HG02973 (cell line): ENCODE results near the gene CSN1S1.

ENCODE experiments used
- ATAC-seq: cut with Tn5 transposase; IDR thresholded peaks from one replicate; pipeline ENCODE4 v1.9.1; 2021; ENCODE audit warnings: moderate library complexity; ENCODE audit not compliant: unreplicated experiment

The CSN1S1 gene

DNA sequence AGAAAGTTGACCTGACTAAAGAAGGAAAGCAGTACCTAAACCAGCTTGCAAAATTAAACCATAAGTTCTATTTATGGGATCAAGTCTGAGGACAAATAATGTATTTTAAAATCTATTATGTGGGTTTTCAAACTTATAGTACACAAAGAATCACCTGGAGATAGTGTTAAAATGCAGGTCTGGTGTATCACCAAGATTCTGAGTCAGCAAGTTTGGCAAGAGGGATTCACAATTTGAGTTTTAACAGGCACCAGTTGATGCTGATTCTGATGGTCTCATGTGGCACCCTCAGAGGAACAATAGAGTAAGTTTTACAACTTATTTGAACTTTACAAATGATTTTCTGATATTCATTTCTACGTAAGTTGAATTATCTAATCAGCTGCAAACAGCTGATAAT lies 55.8 kb downstream of the CSN1S1 start:
- ATAC-seq = no peak

- no peak for ATAC-seq
These were observed 60.1 kb downstream of the CSN1S1 start for GRCh38 chr4:69991016-69991415.

DNA sequence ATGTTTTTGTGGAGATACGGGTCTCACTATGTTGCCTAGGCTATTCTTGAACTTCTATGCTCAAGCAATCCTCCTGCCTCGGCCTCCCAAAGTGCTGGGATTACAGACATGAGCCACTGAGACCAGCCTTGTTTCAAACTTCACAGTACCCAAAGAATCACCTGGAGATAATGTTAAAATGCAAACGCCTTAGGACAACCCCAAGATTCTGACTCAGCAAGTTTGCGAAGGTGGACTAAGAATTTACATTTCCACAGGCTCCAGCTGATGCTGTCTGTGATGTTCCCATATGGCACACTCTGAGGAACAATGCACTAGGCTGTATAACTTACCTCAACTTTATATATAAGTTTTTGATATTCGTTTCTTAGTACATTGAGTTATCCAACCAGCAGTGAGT lies 63.9 kb downstream of the CSN1S1 start:
- ATAC-seq = no peak

GRCh38 chr4:69995526-69996016 lies 64.7 kb downstream of the CSN1S1 start, which contains the start of gene STATH:
STATH (plus strand) TSS chr4:69995966; CDS start chr4:69998438, 2,472 bp downstream.
- no peak for ATAC-seq
